SU-DHL-6 (cell line): Measurements from ENCODE around the gene CCDC188.

ENCODE experiments used
- H2AFZ ChIP-seq: fragments of 200-600 bp; sonication (generic); 2 replicates; pipeline ENCODE4 v1.6.1; 2014; ENCODE audit warnings: low read depth, mild to moderate bottlenecking, moderate library complexity, mixed read lengths, antibody characterized with exemption, low read length; ENCODE audit not compliant: severe bottlenecking
- H3F3A ChIP-seq: fragments of 200-600 bp; shearing (Covaris generic); 2 replicates; pipeline ENCODE4 v1.6.0; 2016; ENCODE audit warnings: antibody characterized with exemption, mild to moderate bottlenecking; ENCODE audit not compliant: insufficient read depth
- H3K27ac ChIP-seq: fragments of 200-600 bp; sonication (generic); 2 replicates; pipeline ENCODE4 v1.5.1; 2016; ENCODE audit warnings: low read depth, mild to moderate bottlenecking, low read length, moderate library complexity, mixed read lengths
- H3K27me3 ChIP-seq: fragments of 200-600 bp; sonication (generic), shearing (Covaris generic); 2 replicates; pipeline ENCODE4 v1.6.0; 2014; ENCODE audit warnings: mild to moderate bottlenecking, low read length
- H3K36me3 ChIP-seq: fragments of 200-600 bp; sonication (generic); 2 replicates; pipeline ENCODE4 v1.6.1; 2014; ENCODE audit warnings: mild to moderate bottlenecking, low read length, mixed read lengths
- H3K4me2 ChIP-seq: fragments of 300-600, 200-600 bp; shearing (Covaris generic), sonication (generic); 2 replicates; pipeline ENCODE4 v1.6.0; 2014; ENCODE audit warnings: low read length, low read depth, mild to moderate bottlenecking; ENCODE audit not compliant: poor library complexity, severe bottlenecking
- H3K4me3 ChIP-seq: fragments of 200-600 bp; sonication (generic); 2 replicates; pipeline ENCODE4 v1.5.1; 2014; ENCODE audit warnings: antibody characterized with exemption, low read length, mild to moderate bottlenecking, mixed read lengths; ENCODE audit not compliant: insufficient read depth, poor library complexity, severe bottlenecking
- H3K79me2 ChIP-seq: fragments of 200-600 bp; sonication (generic); 2 replicates; pipeline ENCODE4 v1.6.1; 2014; ENCODE audit warnings: mild to moderate bottlenecking, low read length, moderate library complexity; ENCODE audit not compliant: insufficient read depth
- H3K9ac ChIP-seq: fragments of 200-600 bp; sonication (generic); 2 replicates; pipeline ENCODE4 v1.7.0; 2014; ENCODE audit warnings: mild to moderate bottlenecking, low read length
- H3K9me2 ChIP-seq: fragments of 200-600 bp; sonication (generic); replicated peaks from 2 replicates; pipeline ENCODE4 v1.6.1; 2014; ENCODE audit warnings: low read length; ENCODE audit not compliant: insufficient read depth
- H3K9me3 ChIP-seq: fragments of 200-600 bp; sonication (generic); 2 replicates; pipeline ENCODE4 v1.6.1; 2014; ENCODE audit warnings: low read length, mixed read lengths; ENCODE audit not compliant: insufficient read depth
- H4K20me1 ChIP-seq: fragments of 200-600 bp; sonication (generic); 2 replicates; pipeline ENCODE4 v1.6.1; 2014; ENCODE audit warnings: low read depth, mild to moderate bottlenecking, antibody characterized with exemption, low read length, moderate library complexity, mixed read lengths
- CTCF ChIP-seq: fragments of 200-600 bp; sonication (generic); IDR thresholded peaks from one replicate; pipeline ENCODE4 v1.5.1; 2017; ENCODE audit warnings: antibody characterized with exemption, mild to moderate bottlenecking, low read length, moderate library complexity; ENCODE audit not compliant: insufficient read depth, poor library complexity, severe bottlenecking
- EZH2phosphoT487 ChIP-seq: fragments of 200-600 bp; sonication (generic), shearing (Covaris generic); conservative IDR thresholded peaks from 2 replicates; pipeline ENCODE4 v1.6.1; 2018; ENCODE audit warnings: mild to moderate bottlenecking, antibody characterized with exemption, low read length, moderate library complexity, mixed read lengths

CCDC188 gene

GRCh38 chr22:20124083-20124787 is 26.6 kb downstream of the CCDC188 start:
- Histone ChIP-seq H4K20me1 (no peaks in the 10 kb centered on the region), H3K36me3 (peaks cover 4% of the 10 kb centered on the region; the same call in 1 of the 2 replicates), H3K79me2 (peaks cover 29% of the 10 kb centered on the region), H3K9ac (no peak overlapping the region), H3K4me2 (no peak overlapping the region), H3K9me3 (no peaks in the 10 kb centered on the region), H3K4me3 (no peak overlapping the region), H3K9me2 (no peaks in the 10 kb centered on the region), H3K27ac (no peak overlapping the region), H2AFZ (no peak overlapping the region), H3F3A (no peaks in the 10 kb centered on the region), H3K27me3 (no peaks in the 10 kb centered on the region)
- TF ChIP-seq EZH2phosphoT487 (no peak), CTCF (no peak)

DNA sequence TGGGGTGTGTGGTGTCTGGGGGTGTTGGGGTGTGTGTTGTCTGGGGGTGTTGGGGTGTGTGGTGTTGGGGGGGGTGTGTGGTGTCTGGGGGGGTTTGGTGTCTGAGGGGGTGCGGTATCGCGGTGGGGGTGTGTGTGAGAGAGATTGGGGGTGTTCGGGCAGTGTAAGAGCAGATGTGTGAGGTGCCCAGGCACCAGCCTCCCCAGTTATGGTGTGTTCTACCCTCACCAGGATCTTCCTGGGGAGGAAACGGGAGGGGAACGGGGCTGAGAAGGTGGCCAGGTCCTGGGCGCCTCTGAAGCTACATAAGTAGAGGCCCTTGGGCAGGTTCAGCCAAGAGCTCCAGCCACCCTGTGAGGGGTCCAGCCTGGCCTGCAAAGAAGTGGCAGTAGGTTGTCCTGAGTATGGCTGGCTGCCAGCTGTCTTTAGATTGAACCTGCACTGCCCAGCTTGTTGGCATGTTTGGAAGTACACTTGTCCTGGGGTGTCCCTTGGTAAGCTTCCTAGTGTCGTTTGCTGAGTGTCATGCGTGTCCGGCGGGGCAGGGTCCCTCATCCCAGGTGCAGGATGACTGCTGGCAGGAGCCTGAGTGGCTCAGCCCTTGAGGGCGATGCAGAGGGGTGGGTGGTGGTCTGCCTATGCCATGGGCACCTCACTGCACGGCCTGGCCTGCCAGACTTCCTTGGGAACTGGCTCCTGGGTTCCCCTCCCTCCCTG is 27.3 kb downstream of the CCDC188 start:
- H3K9me2 ChIP-seq = no peaks in the 10 kb centered on the region
- H4K20me1 ChIP-seq = no peaks in the 10 kb centered on the region
- no peak overlapping the region for H3K9ac ChIP-seq
- TF ChIP-seq EZH2phosphoT487 = no peak
- TF ChIP-seq CTCF = no peak
- no peak overlapping the region for H2AFZ ChIP-seq
- no peak overlapping the region for H3K4me3 ChIP-seq
- no peaks in the 10 kb centered on the region for H3K27me3 ChIP-seq
- H3K4me2 ChIP-seq = no peak overlapping the region
- no peaks in the 10 kb centered on the region for H3F3A ChIP-seq
- peaks cover 4% of the 10 kb centered on the region; the same call in 1 of the 2 replicates for H3K36me3 ChIP-seq
- H3K27ac ChIP-seq = no peak overlapping the region
- H3K9me3 ChIP-seq = no peaks in the 10 kb centered on the region
- H3K79me2 ChIP-seq = peaks cover 36% of the 10 kb centered on the region

GRCh38 chr22:20121856-20122415 is 28.9 kb downstream of the CCDC188 start:
- Histone ChIP-seq H4K20me1 (no peaks in the 10 kb centered on the region), H3K9me3 (no peaks in the 10 kb centered on the region), H3F3A (no peaks in the 10 kb centered on the region), H3K27ac (no peak overlapping the region), H3K4me2 (no peak overlapping the region), H3K27me3 (no peaks in the 10 kb centered on the region), H3K79me2 (peaks cover 45% of the 10 kb centered on the region), H2AFZ (no peak overlapping the region), H3K9ac (no peak overlapping the region), H3K9me2 (no peaks in the 10 kb centered on the region), H3K36me3 (peaks cover 4% of the 10 kb centered on the region; the same call in 1 of the 2 replicates), H3K4me3 (no peak overlapping the region)
- TF ChIP-seq EZH2phosphoT487 = no peak
- no peak for TF ChIP-seq CTCF
